ENCODE measurements around the gene PLPP6. TPM values are rescaled to one million over a fixed set of nuclear protein-coding genes. Genes with fewer than 3 reads are reported as not detected.

PLPP6 gene
- total and polyA plus RNA-seq, 2 donors (not counting 3 experiments of a cell fraction or from before 2014, with no cell fraction given), result 6.3 to 6.4 TPM

- peaks cover 0 to 1% of the 10 kb centered on the region in 2 experiments for H3K27me3 ChIP-seq (ENCODE audit: control insufficient read depth in 2 of 2, insufficient read depth in 2 of 2, low read length in 2 of 2)
- H3K9me3 ChIP-seq (replicated peaks; ENCODE audit: control insufficient read depth, insufficient read depth, low read length), result no peaks in the 10 kb centered on the region
- H3K9ac ChIP-seq (replicated peaks; ENCODE audit: extremely low read depth, insufficient read depth, low read length), result no peak overlapping the region
- ChIA-PET CTCF (no interaction called here), POLR2A (no interaction called here)
- FAIRE-seq (no peak), DNase-seq (ENCODE audit: low read depth, low spot score) (no peak)
- H3K4me2 ChIP-seq (ENCODE audit: insufficient read depth, low read length), result no peak overlapping the region
- H3K36me3 ChIP-seq (ENCODE audit: control insufficient read depth in 2 of 2, extremely low read depth in 1 of 2, insufficient read depth in 2 of 2, low read length in 2 of 2), result no peaks in the 10 kb centered on the region
- no peaks in the 10 kb centered on the region for H3K9me1 ChIP-seq (replicated peaks; ENCODE audit: control insufficient read depth, extremely low read depth, insufficient read depth, low read length)
- intact Hi-C loops (cut with micrococcal nuclease), result no loop called here
- no peak overlapping the region for H3K4me3 ChIP-seq (replicated peaks in 1 of 3; ENCODE audit: insufficient read depth in 1 of 3, low read depth in 1 of 3, low read length in 3 of 3)
- no peaks in the 10 kb centered on the region for H4K20me1 ChIP-seq (replicated peaks; ENCODE audit: control insufficient read depth, extremely low read depth, insufficient read depth, low read length)
- H2AFZ ChIP-seq (ENCODE audit: low read depth, low read length), result no peak overlapping the region
- dilution Hi-C loops (cut with MboI; ENCODE audit: extremely low pct_ligation_motif_present, low sequenced_read_pairs), result no loop called here
- H3K79me2 ChIP-seq (ENCODE audit: control insufficient read depth, insufficient read depth, low read length), result no peaks in the 10 kb centered on the region
- TF ChIP-seq EZH2 (IDR thresholded peaks at IDR 0.05; ENCODE audit: borderline replicate concordance, low read depth, low read length, severe bottlenecking), result no peak
- TF ChIP-seq POLR2AphosphoS5 (IDR thresholded peaks at IDR 0.05; ENCODE audit: insufficient read depth, low read depth, low read length), result no peak
- TF ChIP-seq MYC (IDR thresholded peaks at IDR 0.05; ENCODE audit: low read depth, low read length), result no peak
- TF ChIP-seq POLR2A (IDR thresholded peaks at IDR 0.05; ENCODE audit: low read depth, low read length), result no peak
- TF ChIP-seq GATA2 (IDR thresholded peaks at IDR 0.05; ENCODE audit: insufficient read depth, insufficient read length, low read depth, low read length), result no peak
- no peak for TF ChIP-seq MAX (IDR thresholded peaks at IDR 0.05; ENCODE audit: insufficient read depth, insufficient read length)
- no peak for TF ChIP-seq JUN (IDR thresholded peaks at IDR 0.05; ENCODE audit: borderline replicate concordance, insufficient read depth, insufficient read length, low read depth)
- TF ChIP-seq CTCF (IDR thresholded peaks at IDR 0.05; ENCODE audit: extremely low read depth in 1 of 2, insufficient read depth in 1 of 2, low read depth in 1 of 2, low read length in 2 of 2), result no peak
- no peak for TF ChIP-seq FOS (IDR thresholded peaks at IDR 0.05; ENCODE audit: borderline replicate concordance, insufficient read depth, low read length)
- BruUV-seq (replicated peaks), result no TSS peak
- peaks cover 4% of the 10 kb centered on the region for H3K4me1 ChIP-seq (ENCODE audit: control insufficient read depth, extremely low read depth, insufficient read depth, low read length)
- H3K27ac ChIP-seq (ENCODE audit: insufficient read depth, low read depth, low read length), result no peak overlapping the region
Observed at GRCh38 chr9:4614627-4615026, 47.5 kb upstream of the PLPP6 start.
